ENCODE measurements around the gene AK8. TPM values are rescaled to one million over a fixed set of nuclear protein-coding genes. Genes with fewer than 3 reads are reported as not detected.

The AK8 gene
- total and polyA plus RNA-seq, 2 of the 4 experiments (the other 2 are of a cell fraction), result under 0.01 to 0.09 TPM

- no peak overlapping the region for H3K4me3 ChIP-seq (ENCODE audit: insufficient read depth, low read depth, low read length)
- DNase-seq (no peak), ATAC-seq (ENCODE audit: low read depth) (no peak)
- no peak overlapping the region for H2BK20ac ChIP-seq (ENCODE audit: low read depth, low read length)
- no peaks in the 10 kb centered on the region; the same call in 1 of the 2 replicates for H3K9me1 ChIP-seq (ENCODE audit: insufficient read depth, low read length)
- in situ Hi-C loops (cut with MboI; ENCODE audit: low sequenced_read_pairs), result no loop called here
- H3K79me1 ChIP-seq (ENCODE audit: low read depth in 1 of 2, low read length in 2 of 2), result no peaks in the 10 kb centered on the region
- H3K36me3 ChIP-seq (ENCODE audit: control insufficient read depth, insufficient read depth, low read length), result no peaks in the 10 kb centered on the region
- H3K14ac ChIP-seq (replicated peaks; ENCODE audit: low read depth, low read length), result no peak overlapping the region
- no peak overlapping the region for H2AK5ac ChIP-seq (ENCODE audit: low read depth, low read length)
- no peak overlapping the region for H3K4ac ChIP-seq (ENCODE audit: low read depth, low read length)
- no peak overlapping the region for H3K56ac ChIP-seq (ENCODE audit: extremely low read depth, insufficient read depth, low read length)
- H2BK120ac ChIP-seq (ENCODE audit: low read depth, low read length), result no peak overlapping the region
- no TSS peak for BruUV-seq (replicated peaks)
- no peak overlapping the region for H3K18ac ChIP-seq (ENCODE audit: low read depth, low read length)
- no peak overlapping the region for H2AFZ ChIP-seq (replicated peaks; ENCODE audit: low read length, poor library complexity)
- ChIA-PET POLR2A (ENCODE audit: unreplicated experiment) (no interaction called here), CTCF (no interaction called here)
- H4K5ac ChIP-seq (ENCODE audit: low read depth, low read length), result no peak overlapping the region
- H2BK5ac ChIP-seq (ENCODE audit: low read depth, low read length, poor library complexity, severe bottlenecking), result no peak overlapping the region
- no peak overlapping the region for H3K9ac ChIP-seq (ENCODE audit: low read depth, low read length)
- no peak overlapping the region for H3K23ac ChIP-seq (ENCODE audit: low read depth, low read length)
- no peak overlapping the region for H2AK9ac ChIP-seq (replicated peaks; ENCODE audit: low read depth, low read length, poor library complexity)
- WGBS, 2 experiments (ENCODE audit: extremely low coverage in 2 of 2, insufficient read length in 1 of 2), result no CpG with 5 or more reads among the region's 6 CpGs
- intact Hi-C loops (cut with micrococcal nuclease), result no loop called here
- H3K9me3 ChIP-seq (ENCODE audit: control insufficient read depth, insufficient read depth, low read length), result no peaks in the 10 kb centered on the region; the same call in 1 of the 2 replicates
- TF ChIP-seq ELK1 (IDR thresholded peaks at IDR 0.05; ENCODE audit: borderline replicate concordance, low read depth, low read length) (no peak), CTCF (conservative IDR thresholded peaks at IDR 0.05; ENCODE audit: low read depth, low read length) (no peak), SMC3 (IDR thresholded peaks at IDR 0.05; ENCODE audit: low read depth, low read length) (no peak), MXI1 (IDR thresholded peaks at IDR 0.05; ENCODE audit: borderline replicate concordance, low read depth, low read length) (no peak), BHLHE40 (IDR thresholded peaks at IDR 0.05; ENCODE audit: low read depth, low read length) (no peak), CEBPB (IDR thresholded peaks at IDR 0.05; ENCODE audit: low read depth, low read length) (no peak), MAFK (IDR thresholded peaks at IDR 0.05; ENCODE audit: low read depth, low read length) (no peak), POLR2A (IDR thresholded peaks at IDR 0.05; ENCODE audit: low read depth, low read length) (no peak), CHD1 (IDR thresholded peaks at IDR 0.05; ENCODE audit: low read depth, low read length) (no peak), NFE2L2 (IDR thresholded peaks at IDR 0.05; ENCODE audit: low read depth, low read length) (no peak), RFX5 (IDR thresholded peaks at IDR 0.05; ENCODE audit: low read depth, low read length) (no peak), FOS (IDR thresholded peaks at IDR 0.05; ENCODE audit: low read depth, low read length) (no peak), MAZ (IDR thresholded peaks at IDR 0.05; ENCODE audit: borderline replicate concordance, low read depth, low read length) (no peak), RAD21 (IDR thresholded peaks at IDR 0.05; ENCODE audit: low read length) (no peak), RCOR1 (IDR thresholded peaks at IDR 0.05; ENCODE audit: insufficient replicate concordance, low read length) (no peak)
- TF ChIP-seq, protein P1, sequence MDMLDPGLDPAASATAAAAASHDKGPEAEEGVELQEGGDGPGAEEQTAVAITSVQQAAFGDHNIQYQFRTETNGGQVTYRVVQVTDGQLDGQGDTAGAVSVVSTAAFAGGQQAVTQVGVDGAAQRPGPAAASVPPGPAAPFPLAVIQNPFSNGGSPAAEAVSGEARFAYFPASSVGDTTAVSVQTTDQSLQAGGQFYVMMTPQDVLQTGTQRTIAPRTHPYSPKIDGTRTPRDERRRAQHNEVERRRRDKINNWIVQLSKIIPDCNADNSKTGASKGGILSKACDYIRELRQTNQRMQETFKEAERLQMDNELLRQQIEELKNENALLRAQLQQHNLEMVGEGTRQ (IDR thresholded peaks at IDR 0.05; ENCODE audit: low read depth, low read length), result no peak
- dilution Hi-C loops (cut with HindIII; ENCODE audit: low sequenced_read_pairs, unreplicated experiment), result no loop called here
- peaks cover 19% of the 10 kb centered on the region for H3K27me3 ChIP-seq (ENCODE audit: control insufficient read depth, insufficient read depth, low read length)
- no peak overlapping the region for H3K4me2 ChIP-seq (ENCODE audit: low read depth, low read length)
- H3K4me1 ChIP-seq (ENCODE audit: control insufficient read depth, insufficient read depth, low read length), result no peaks in the 10 kb centered on the region
- H4K91ac ChIP-seq (ENCODE audit: insufficient read depth, low read depth, low read length), result no peak overlapping the region
- no peak overlapping the region for H3K27ac ChIP-seq (ENCODE audit: insufficient read depth, low read length)
- H4K8ac ChIP-seq (ENCODE audit: low read depth in 2 of 2, low read length in 2 of 2), result no peak overlapping the region
- no peaks in the 10 kb centered on the region for H4K20me1 ChIP-seq (ENCODE audit: insufficient read depth, low read length)
- H2BK15ac ChIP-seq (ENCODE audit: low read depth, low read length), result no peak overlapping the region
Measured at GRCh38 chr9:132776891-132777290, 101.2 kb downstream of the AK8 start.

Measured in IMR-90 (cell line).